Right lobe of liver (tissue), 4 donors: ENCODE measurements around the gene SDR9C7.

Source experiments
- POLR2A ChIP-seq: fragments of 450-650 bp; IDR thresholded peaks from one replicate; pipeline ENCODE4 v1.6.1; 2017; ENCODE audit warnings: antibody characterized with exemption, mild to moderate bottlenecking
- TF ChIP-seq, protein P1 (sequence below), 4 donors: fragments of 200-600 bp in 3 of 4; fragments of 450-650 bp in 1 of 4; IDR thresholded peaks; one replicate each; pipeline versions ENCODE4 v1.5.1 to v1.8.0; 2016 to 2022; ENCODE audit warnings: antibody characterized with exemption in 4 of 4, mild to moderate bottlenecking in 2 of 4
- donor health status: DM: no; HTN: no; CAD: no.
- donor health status: DM: no; HTN: no; CAD: no.
- donor health status: DM: no; HTN: yes; CAD: no.

DNA sequence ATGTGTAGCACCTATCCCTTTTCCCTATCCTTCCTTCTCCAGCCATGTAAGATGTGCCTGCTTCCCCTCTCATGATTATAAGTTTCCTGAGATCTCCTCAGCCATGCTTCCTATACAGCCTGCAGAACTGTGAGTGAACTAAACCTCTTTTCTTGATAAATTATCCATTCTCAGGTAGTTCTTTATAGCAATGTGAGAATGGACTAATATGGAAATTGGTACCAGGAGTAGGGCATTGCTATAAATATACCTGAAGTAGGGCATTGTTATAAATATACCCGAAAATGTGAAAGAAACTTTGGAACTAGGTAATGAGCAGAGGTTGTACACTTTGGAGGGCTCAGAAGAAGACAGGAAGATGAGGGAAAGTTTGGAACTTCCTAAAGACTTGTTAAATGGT lies 48.9 kb downstream of the SDR9C7 start:
- TF ChIP-seq, protein P1, sequence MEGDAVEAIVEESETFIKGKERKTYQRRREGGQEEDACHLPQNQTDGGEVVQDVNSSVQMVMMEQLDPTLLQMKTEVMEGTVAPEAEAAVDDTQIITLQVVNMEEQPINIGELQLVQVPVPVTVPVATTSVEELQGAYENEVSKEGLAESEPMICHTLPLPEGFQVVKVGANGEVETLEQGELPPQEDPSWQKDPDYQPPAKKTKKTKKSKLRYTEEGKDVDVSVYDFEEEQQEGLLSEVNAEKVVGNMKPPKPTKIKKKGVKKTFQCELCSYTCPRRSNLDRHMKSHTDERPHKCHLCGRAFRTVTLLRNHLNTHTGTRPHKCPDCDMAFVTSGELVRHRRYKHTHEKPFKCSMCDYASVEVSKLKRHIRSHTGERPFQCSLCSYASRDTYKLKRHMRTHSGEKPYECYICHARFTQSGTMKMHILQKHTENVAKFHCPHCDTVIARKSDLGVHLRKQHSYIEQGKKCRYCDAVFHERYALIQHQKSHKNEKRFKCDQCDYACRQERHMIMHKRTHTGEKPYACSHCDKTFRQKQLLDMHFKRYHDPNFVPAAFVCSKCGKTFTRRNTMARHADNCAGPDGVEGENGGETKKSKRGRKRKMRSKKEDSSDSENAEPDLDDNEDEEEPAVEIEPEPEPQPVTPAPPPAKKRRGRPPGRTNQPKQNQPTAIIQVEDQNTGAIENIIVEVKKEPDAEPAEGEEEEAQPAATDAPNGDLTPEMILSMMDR (IDR thresholded peaks at IDR 0.05) = no peak
- no peak for TF ChIP-seq POLR2A
